DOHH2 (cell line): ENCODE data around the gene RAD51B.

Source experiments
- EZH2phosphoT487 ChIP-seq: fragments of 200-600 bp; sonication (generic); IDR thresholded peaks from 2 replicates; pipeline ENCODE4 v1.6.1; 2017; ENCODE audit warnings: borderline replicate concordance, mild to moderate bottlenecking, antibody characterized with exemption, low read length, moderate library complexity, mixed read lengths
- TF ChIP-seq, protein P1 (sequence below): fragments of 200-600 bp; sonication (generic); IDR thresholded peaks from one replicate; pipeline ENCODE4 v1.5.1; 2014; ENCODE audit warnings: antibody characterized with exemption, mild to moderate bottlenecking, low read depth, low read length; ENCODE audit not compliant: poor library complexity, severe bottlenecking

DNA sequence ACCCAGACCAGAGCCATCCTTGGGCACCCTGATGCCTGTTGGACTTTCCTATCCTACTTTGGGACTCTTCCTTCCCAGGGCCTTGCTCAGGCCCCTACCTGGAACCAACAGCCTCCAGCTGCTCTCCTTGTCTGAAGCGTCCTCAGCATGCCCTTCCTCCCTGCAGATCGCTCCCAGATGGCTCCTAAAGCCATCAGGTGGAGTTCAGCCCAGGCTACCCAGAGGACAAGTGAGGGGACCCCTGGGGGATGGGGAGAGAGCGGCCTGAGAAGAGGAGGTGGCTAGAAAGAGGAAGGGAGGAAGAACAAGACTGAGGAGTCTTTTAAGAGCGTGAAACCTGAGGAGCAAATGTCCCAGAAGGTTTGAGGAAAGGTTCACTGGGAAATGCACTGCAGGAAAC lies 736.7 kb downstream of the RAD51B start:
- TF ChIP-seq, protein P1, sequence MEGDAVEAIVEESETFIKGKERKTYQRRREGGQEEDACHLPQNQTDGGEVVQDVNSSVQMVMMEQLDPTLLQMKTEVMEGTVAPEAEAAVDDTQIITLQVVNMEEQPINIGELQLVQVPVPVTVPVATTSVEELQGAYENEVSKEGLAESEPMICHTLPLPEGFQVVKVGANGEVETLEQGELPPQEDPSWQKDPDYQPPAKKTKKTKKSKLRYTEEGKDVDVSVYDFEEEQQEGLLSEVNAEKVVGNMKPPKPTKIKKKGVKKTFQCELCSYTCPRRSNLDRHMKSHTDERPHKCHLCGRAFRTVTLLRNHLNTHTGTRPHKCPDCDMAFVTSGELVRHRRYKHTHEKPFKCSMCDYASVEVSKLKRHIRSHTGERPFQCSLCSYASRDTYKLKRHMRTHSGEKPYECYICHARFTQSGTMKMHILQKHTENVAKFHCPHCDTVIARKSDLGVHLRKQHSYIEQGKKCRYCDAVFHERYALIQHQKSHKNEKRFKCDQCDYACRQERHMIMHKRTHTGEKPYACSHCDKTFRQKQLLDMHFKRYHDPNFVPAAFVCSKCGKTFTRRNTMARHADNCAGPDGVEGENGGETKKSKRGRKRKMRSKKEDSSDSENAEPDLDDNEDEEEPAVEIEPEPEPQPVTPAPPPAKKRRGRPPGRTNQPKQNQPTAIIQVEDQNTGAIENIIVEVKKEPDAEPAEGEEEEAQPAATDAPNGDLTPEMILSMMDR = no peak
- TF ChIP-seq EZH2phosphoT487 = no peak
